Measurements from ENCODE around the gene AP3D1. TPM values are rescaled to one million over a fixed set of nuclear protein-coding genes. Genes with fewer than 3 reads are reported as not detected.

Gene AP3D1
- total and polyA plus RNA-seq, 2 donors (not counting 3 experiments of a cell fraction or from before 2014, with no cell fraction given): 130 to 137 TPM

GRCh38 chr19:2132731-2133490 is 18.5 kb downstream of the AP3D1 start:
- Histone ChIP-seq H3K36me3 (ENCODE audit: control insufficient read depth in 2 of 2, extremely low read depth in 1 of 2, insufficient read depth in 2 of 2, low read length in 2 of 2) (peaks cover 7 to 56% of the 10 kb centered on the region in 2 experiments), H3K9me3 (replicated peaks; ENCODE audit: control insufficient read depth, insufficient read depth, low read length) (no peaks in the 10 kb centered on the region), H3K27me3 (ENCODE audit: control insufficient read depth in 2 of 2, insufficient read depth in 2 of 2, low read length in 2 of 2) (no peaks in the 10 kb centered on the region), H2AFZ (ENCODE audit: low read depth, low read length) (no peak overlapping the region), H3K9me1 (replicated peaks; ENCODE audit: control insufficient read depth, extremely low read depth, insufficient read depth, low read length) (no peaks in the 10 kb centered on the region), H4K20me1 (replicated peaks; ENCODE audit: control insufficient read depth, extremely low read depth, insufficient read depth, low read length) (no peaks in the 10 kb centered on the region), H3K4me3 (replicated peaks in 1 of 3; ENCODE audit: insufficient read depth in 1 of 3, low read depth in 1 of 3, low read length in 3 of 3) (no peak overlapping the region), H3K79me2 (ENCODE audit: control insufficient read depth, insufficient read depth, low read length) (peaks cover 12% of the 10 kb centered on the region), H3K9ac (replicated peaks; ENCODE audit: extremely low read depth, insufficient read depth, low read length) (no peak overlapping the region), H3K27ac (ENCODE audit: insufficient read depth, low read depth, low read length) (no peak overlapping the region), H3K4me1 (ENCODE audit: control insufficient read depth, extremely low read depth, insufficient read depth, low read length) (no peaks in the 10 kb centered on the region), H3K4me2 (ENCODE audit: insufficient read depth, low read length) (no peak overlapping the region)
- CTCF ChIA-PET: no interaction called here
- intact Hi-C loops (cut with micrococcal nuclease) (no loop called here), dilution Hi-C loops (cut with MboI; ENCODE audit: extremely low pct_ligation_motif_present, low sequenced_read_pairs) (no loop called here)
- FAIRE-seq (no peak), DNase-seq (ENCODE audit: low read depth, low spot score) (no peak)
- POLR2A ChIA-PET: interaction anchor here (0.6 to 0.7 kb wide), 3 partner anchors 15 to 1916 kb away, joined by 3 to 4 read pairs (median 4); no protein-coding TSS in a partner anchor
- no TSS peak for BruUV-seq (replicated peaks)
- TF ChIP-seq EZH2 (IDR thresholded peaks at IDR 0.05; ENCODE audit: borderline replicate concordance, low read depth, low read length, severe bottlenecking): no peak
- TF ChIP-seq POLR2AphosphoS5 (IDR thresholded peaks at IDR 0.05; ENCODE audit: insufficient read depth, low read depth, low read length): no peak
- no peak for TF ChIP-seq GATA2 (IDR thresholded peaks at IDR 0.05; ENCODE audit: insufficient read depth, insufficient read length, low read depth, low read length)
- TF ChIP-seq MAX (IDR thresholded peaks at IDR 0.05; ENCODE audit: insufficient read depth, insufficient read length): no peak
- no peak for TF ChIP-seq CTCF (IDR thresholded peaks at IDR 0.05; ENCODE audit: extremely low read depth in 1 of 2, insufficient read depth in 1 of 2, low read depth in 1 of 2, low read length in 2 of 2)
- no peak for TF ChIP-seq MYC (IDR thresholded peaks at IDR 0.05; ENCODE audit: low read depth, low read length)
- no peak for TF ChIP-seq FOS (IDR thresholded peaks at IDR 0.05; ENCODE audit: borderline replicate concordance, insufficient read depth, low read length)

Data from endothelial cell of umbilical vein (primary cell).